ENCODE results near the gene ZNF691.

DNA sequence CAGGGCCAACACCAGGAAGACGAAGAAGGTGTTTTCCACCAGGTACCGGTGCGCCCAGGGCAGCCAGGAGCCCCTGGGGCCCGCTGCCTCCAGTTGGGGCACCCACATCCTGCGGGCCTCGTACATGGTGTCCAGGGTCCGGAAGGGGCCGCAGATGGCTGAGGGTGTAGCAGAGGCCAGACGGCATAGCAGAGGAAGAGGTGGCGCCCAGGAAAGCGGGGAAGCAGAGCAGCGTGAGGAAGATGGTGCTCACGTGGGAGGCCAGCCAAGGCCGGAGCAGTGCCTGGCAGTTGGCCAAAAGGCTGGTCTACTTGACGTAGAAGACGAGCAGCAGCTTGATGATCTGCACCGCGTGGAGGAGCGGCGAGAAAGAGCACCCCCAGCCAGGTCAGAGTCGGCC, 40.4 kb downstream of the ZNF691 start:
- TF ChIP-seq POLR2A (IDR thresholded peaks at IDR 0.05): no peak
- TF ChIP-seq, protein P1, sequence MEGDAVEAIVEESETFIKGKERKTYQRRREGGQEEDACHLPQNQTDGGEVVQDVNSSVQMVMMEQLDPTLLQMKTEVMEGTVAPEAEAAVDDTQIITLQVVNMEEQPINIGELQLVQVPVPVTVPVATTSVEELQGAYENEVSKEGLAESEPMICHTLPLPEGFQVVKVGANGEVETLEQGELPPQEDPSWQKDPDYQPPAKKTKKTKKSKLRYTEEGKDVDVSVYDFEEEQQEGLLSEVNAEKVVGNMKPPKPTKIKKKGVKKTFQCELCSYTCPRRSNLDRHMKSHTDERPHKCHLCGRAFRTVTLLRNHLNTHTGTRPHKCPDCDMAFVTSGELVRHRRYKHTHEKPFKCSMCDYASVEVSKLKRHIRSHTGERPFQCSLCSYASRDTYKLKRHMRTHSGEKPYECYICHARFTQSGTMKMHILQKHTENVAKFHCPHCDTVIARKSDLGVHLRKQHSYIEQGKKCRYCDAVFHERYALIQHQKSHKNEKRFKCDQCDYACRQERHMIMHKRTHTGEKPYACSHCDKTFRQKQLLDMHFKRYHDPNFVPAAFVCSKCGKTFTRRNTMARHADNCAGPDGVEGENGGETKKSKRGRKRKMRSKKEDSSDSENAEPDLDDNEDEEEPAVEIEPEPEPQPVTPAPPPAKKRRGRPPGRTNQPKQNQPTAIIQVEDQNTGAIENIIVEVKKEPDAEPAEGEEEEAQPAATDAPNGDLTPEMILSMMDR (IDR thresholded peaks at IDR 0.05): no peak

Measured in body of pancreas (tissue), 4 donors.